DOHH2 (cell line): ENCODE results near the gene ATG14.

Experiments
- H3F3A ChIP-seq: fragments of 200-600 bp; sonication (generic), shearing (Covaris generic); 2 replicates; pipeline ENCODE4 v1.6.0; 2016; ENCODE audit warnings: antibody characterized with exemption, mild to moderate bottlenecking; ENCODE audit not compliant: control insufficient read depth, insufficient read depth
- H3K27ac ChIP-seq: fragments of 200-600 bp; sonication (generic); 2 replicates; pipeline ENCODE4 v1.5.1; 2014; ENCODE audit warnings: low read depth, mild to moderate bottlenecking, low read length, moderate library complexity
- H3K27me3 ChIP-seq: fragments of 200-600 bp; sonication (generic); 2 replicates; pipeline ENCODE4 v1.6.1; 2014; ENCODE audit warnings: mild to moderate bottlenecking, low read length, mixed read lengths; ENCODE audit not compliant: control insufficient read depth
- H3K36me3 ChIP-seq: fragments of 200-600 bp; sonication (generic); 2 replicates; pipeline ENCODE4 v1.6.1; 2014; ENCODE audit warnings: mild to moderate bottlenecking, low read length, moderate library complexity, mixed read lengths; ENCODE audit not compliant: control insufficient read depth
- H3K4me1 ChIP-seq: fragments of 200-600 bp; sonication (generic); 2 replicates; pipeline ENCODE4 v1.6.1; 2014; ENCODE audit warnings: mild to moderate bottlenecking, low read length, mixed read lengths; ENCODE audit not compliant: control insufficient read depth
- H3K4me2 ChIP-seq: fragments of 200-600 bp; sonication (generic); 2 replicates; pipeline ENCODE4 v1.6.0; 2014; ENCODE audit warnings: mild to moderate bottlenecking, low read length, moderate library complexity
- H3K4me3 ChIP-seq: fragments of 200-600 bp; sonication (generic); 2 replicates; pipeline ENCODE4 v1.5.1; 2014; ENCODE audit warnings: mild to moderate bottlenecking, low read length, mixed read lengths
- H3K79me2 ChIP-seq: fragments of 200-600 bp; sonication (generic); 2 replicates; pipeline ENCODE4 v1.6.1; 2014; ENCODE audit warnings: mild to moderate bottlenecking, low read length, mixed read lengths; ENCODE audit not compliant: control insufficient read depth
- H3K9me2 ChIP-seq: fragments of 200-600 bp; sonication (generic); replicated peaks from 2 replicates; pipeline ENCODE4 v1.6.1; 2014; ENCODE audit warnings: mild to moderate bottlenecking, low read length, mixed read lengths; ENCODE audit not compliant: control insufficient read depth
- H3K9me3 ChIP-seq: fragments of 200-600 bp; sonication (generic); 2 replicates; pipeline ENCODE4 v1.6.1; 2014; ENCODE audit warnings: antibody characterized with exemption, low read length, mixed read lengths; ENCODE audit not compliant: control insufficient read depth, insufficient read depth
- H4K20me1 ChIP-seq: fragments of 200-600 bp; sonication (generic); 2 replicates; pipeline ENCODE4 v1.6.0; 2014; ENCODE audit warnings: low read depth, mild to moderate bottlenecking, antibody characterized with exemption, low read length, moderate library complexity; ENCODE audit not compliant: control insufficient read depth, insufficient read depth
- CTCF ChIP-seq: fragments of 200-600 bp; sonication (generic); IDR thresholded peaks from one replicate; pipeline ENCODE4 v1.5.1; 2014; ENCODE audit warnings: antibody characterized with exemption, mild to moderate bottlenecking, low read depth, low read length; ENCODE audit not compliant: poor library complexity, severe bottlenecking
- EZH2phosphoT487 ChIP-seq: fragments of 200-600 bp; sonication (generic); IDR thresholded peaks from 2 replicates; pipeline ENCODE4 v1.6.1; 2017; ENCODE audit warnings: borderline replicate concordance, mild to moderate bottlenecking, antibody characterized with exemption, low read length, moderate library complexity, mixed read lengths

ATG14 gene

DNA sequence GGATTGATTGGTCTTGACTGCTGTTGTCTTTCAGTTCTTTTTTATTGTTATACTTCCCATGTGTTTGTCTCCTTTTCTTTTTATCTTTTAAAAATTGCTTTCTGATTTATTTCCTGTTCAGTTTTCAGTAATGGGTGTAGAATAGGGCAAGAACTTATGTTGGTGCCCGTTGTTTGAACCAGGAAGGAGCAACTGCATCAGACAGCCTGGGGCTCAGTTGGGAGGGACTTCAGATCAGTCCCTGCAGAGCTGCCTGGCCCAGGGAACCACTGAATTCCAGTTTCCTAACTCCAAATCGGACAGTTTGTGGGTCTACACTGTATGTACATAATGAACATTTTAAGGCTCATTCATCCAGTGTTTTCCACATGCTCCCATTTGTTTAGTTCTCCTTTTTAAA lies 75.5 kb downstream of the ATG14 start:
- TF ChIP-seq CTCF: no peak
- TF ChIP-seq EZH2phosphoT487: no peak
- H3K4me2 ChIP-seq: no peak overlapping the region

DNA sequence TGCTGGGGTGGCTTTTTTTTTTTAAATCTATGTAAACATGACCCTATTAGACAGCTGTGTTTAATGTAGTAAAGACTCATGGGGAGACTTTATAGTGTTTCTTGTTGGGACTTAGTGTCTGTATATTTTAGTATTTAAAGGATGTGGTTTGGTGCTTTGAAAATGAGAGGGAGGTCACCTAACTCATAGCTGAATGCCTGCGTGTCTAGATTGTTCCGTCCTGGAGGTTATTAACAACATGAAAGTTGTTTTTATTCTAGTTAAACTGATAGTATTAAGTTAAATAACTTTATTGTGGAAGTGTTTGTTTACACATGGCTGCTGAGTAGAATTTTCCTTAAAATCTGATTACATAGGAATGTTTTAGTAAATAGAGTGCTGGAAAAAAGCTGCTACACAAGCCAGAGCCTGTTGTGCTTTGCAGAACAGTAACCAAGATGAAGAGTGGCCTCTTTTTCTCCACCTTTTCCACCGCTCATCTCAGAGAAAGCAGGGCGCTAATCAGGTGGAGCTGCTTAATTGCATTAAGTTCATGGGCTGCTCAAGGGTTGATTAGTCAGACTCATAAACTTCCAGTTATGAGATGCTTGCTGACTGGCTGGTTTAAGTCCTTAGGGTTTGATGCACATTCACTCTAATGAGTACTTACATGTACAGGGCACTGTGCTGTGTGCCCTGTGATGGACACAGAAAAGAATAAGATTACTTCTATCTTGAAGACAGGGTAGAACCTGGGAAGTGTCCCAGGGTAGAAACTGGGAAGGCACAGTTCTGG lies 77.7 kb downstream of the ATG14 start:
- H3K9me3 ChIP-seq: no peaks in the 10 kb centered on the region
- TF ChIP-seq EZH2phosphoT487: no peak
- TF ChIP-seq CTCF: no peak
- H3K79me2 ChIP-seq: peaks cover 70% of the 10 kb centered on the region
- no peak overlapping the region for H3K4me2 ChIP-seq
- no peaks in the 10 kb centered on the region; the same call in 1 of the 2 replicates for H3K4me1 ChIP-seq
- no peaks in the 10 kb centered on the region for H3K27me3 ChIP-seq
- H3F3A ChIP-seq: no peaks in the 10 kb centered on the region
- H3K4me3 ChIP-seq: no peak overlapping the region
- H3K36me3 ChIP-seq: no peaks in the 10 kb centered on the region
- H3K9me2 ChIP-seq: no peaks in the 10 kb centered on the region
- H3K27ac ChIP-seq: no peak overlapping the region
- H4K20me1 ChIP-seq: peaks cover 4% of the 10 kb centered on the region; the same call in 1 of the 2 replicates

More for the DNA sequence above, 75.5 kb downstream of the ATG14 start:
- H3K4me3 ChIP-seq: no peak overlapping the region
- no peaks in the 10 kb centered on the region for H3F3A ChIP-seq
- peaks cover 58% of the 10 kb centered on the region for H3K79me2 ChIP-seq
- H3K4me1 ChIP-seq: no peaks in the 10 kb centered on the region; the same call in 1 of the 2 replicates
- H3K36me3 ChIP-seq: no peaks in the 10 kb centered on the region
- no peaks in the 10 kb centered on the region for H3K9me3 ChIP-seq
- H3K27ac ChIP-seq: no peak overlapping the region
- H3K9me2 ChIP-seq: no peaks in the 10 kb centered on the region
- H3K27me3 ChIP-seq: no peaks in the 10 kb centered on the region
- peaks cover 7% of the 10 kb centered on the region; the same call in 1 of the 2 replicates for H4K20me1 ChIP-seq

DNA sequence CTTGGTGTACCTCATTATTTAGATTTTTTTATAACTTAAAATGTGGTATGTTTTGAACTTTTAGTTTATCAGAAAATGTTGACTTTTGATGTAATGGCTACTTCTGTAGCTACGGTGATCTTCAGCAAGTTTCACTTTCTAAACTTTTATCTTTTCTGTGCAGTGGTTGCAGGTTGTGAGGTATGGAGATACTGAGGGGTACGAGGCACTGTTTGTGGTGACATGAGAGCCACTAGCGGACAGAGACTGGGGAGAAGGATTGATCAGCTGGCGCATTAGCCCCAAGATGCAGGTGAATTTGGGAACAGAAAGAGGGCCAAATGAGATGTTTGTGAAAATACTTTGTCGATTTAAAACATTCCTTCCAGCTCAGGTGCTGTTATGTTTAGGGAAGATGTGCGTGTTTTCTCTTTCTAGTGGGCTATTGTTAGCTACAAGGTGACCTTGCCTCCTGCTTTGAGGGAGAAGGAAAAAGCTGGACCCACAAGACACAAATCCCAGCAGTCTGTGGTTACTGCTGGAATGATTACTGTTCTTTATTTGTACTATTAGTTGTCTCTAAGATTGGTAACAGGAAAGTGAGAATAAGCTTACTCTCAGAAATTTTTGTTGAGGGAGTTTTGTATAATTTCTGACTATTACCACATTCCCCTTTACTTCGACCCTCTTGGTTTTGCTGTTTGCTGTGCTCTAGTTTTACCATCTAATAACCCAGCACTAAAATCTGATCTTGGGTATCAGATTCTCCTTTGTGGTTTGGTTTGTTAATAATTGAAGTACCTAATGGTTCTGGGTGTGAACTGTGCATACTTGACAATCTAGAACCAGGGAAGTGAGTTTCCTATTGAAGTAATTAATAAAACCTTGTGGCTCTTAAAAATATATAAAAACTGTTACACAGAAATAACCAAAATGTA lies 78.7 kb downstream of the ATG14 start:
- Histone ChIP-seq H4K20me1 (peaks cover 11% of the 10 kb centered on the region), H3K4me3 (no peak overlapping the region)

More for the DNA sequence above, 78.7 kb downstream of the ATG14 start:
- Histone ChIP-seq H3K9me2 (no peaks in the 10 kb centered on the region), H3K4me1 (no peaks in the 10 kb centered on the region; the same call in 1 of the 2 replicates), H3K9me3 (no peaks in the 10 kb centered on the region), H3K4me2 (no peak overlapping the region), H3F3A (no peaks in the 10 kb centered on the region), H3K27ac (no peak overlapping the region), H3K27me3 (no peaks in the 10 kb centered on the region), H3K36me3 (no peaks in the 10 kb centered on the region), H3K79me2 (peaks cover 80% of the 10 kb centered on the region)
- TF ChIP-seq CTCF (no peak), EZH2phosphoT487 (no peak)
